Esophagus muscularis mucosa (tissue), 4 donors: Measurements from ENCODE around the gene SH3PXD2A.

Experiments used
- EP300 ChIP-seq: sonication (generic); formaldehyde crosslinking; IDR thresholded peaks from one replicate; pipeline ENCODE4 v1.6.1; 2017; ENCODE audit warnings: antibody characterized with exemption
- POLR2A ChIP-seq: fragments of 450-650 bp; IDR thresholded peaks from one replicate; pipeline ENCODE4 v1.6.1; 2017; ENCODE audit warnings: antibody characterized with exemption, moderate library complexity, mild to moderate bottlenecking, low read depth
- TF ChIP-seq, protein P1 (sequence below), 3 experiments: fragments of 200-600 bp in 2 of 3; fragments of 450-650 bp in 1 of 3; sonication (generic) in 2 of 3; IDR thresholded peaks; one replicate each; pipeline ENCODE4 v1.5.1; 2017 to 2019; ENCODE audit warnings: antibody characterized with exemption in 3 of 3, mild to moderate bottlenecking in 2 of 3, moderate library complexity in 1 of 3

DNA sequence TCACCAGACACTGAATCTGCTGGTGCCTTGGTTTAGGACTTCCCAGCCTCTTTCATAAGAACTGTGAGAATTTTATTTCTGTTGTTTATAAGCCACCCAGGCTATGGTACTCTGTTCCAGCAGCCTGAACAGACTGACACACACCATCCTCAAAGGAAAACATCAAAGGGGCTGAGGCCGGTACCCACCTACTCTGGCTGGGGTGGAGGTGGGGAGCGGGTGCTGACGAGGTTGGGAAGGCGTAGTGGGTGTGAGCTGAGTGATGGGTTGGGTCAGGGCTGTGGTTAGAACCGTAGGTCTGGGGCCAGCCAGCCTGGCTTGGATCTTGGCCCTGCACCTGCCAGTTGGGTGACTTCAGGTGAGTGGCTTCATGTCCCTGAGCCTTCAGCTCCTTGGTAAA lies 136.3 kb downstream of the SH3PXD2A start:
- TF ChIP-seq, protein P1, sequence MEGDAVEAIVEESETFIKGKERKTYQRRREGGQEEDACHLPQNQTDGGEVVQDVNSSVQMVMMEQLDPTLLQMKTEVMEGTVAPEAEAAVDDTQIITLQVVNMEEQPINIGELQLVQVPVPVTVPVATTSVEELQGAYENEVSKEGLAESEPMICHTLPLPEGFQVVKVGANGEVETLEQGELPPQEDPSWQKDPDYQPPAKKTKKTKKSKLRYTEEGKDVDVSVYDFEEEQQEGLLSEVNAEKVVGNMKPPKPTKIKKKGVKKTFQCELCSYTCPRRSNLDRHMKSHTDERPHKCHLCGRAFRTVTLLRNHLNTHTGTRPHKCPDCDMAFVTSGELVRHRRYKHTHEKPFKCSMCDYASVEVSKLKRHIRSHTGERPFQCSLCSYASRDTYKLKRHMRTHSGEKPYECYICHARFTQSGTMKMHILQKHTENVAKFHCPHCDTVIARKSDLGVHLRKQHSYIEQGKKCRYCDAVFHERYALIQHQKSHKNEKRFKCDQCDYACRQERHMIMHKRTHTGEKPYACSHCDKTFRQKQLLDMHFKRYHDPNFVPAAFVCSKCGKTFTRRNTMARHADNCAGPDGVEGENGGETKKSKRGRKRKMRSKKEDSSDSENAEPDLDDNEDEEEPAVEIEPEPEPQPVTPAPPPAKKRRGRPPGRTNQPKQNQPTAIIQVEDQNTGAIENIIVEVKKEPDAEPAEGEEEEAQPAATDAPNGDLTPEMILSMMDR (IDR thresholded peaks at IDR 0.05) = no peak
- TF ChIP-seq EP300 (no peak), POLR2A (no peak)
